MCF 10A (cell line): Measurements from ENCODE around the gene NKD1. TPM values are rescaled to one million over a fixed set of nuclear protein-coding genes. Genes with fewer than 3 reads are reported as not detected.

Experiments used
- BruUV-seq: library from RNA; stranded (reverse); fragments of 400-500 nt; replicated peaks from 2 replicates; lab custom pipeline; 2021; lab: Mats Ljungman, UMichigan
- CTCF ChIA-PET: fragments of 300-600 bp; sonication (Branson Sonifier 250); formaldehyde crosslinking; extraction: SDS; loops from one replicate; lab custom pipeline; 2021; ENCODE audit warnings: antibody characterized with exemption, inconsistent platforms; lab: Yijun Ruan, JAX
- POLR2A ChIA-PET: fragments of 300-600, 350-650 bp; sonication (Branson Sonifier 250); formaldehyde crosslinking; extraction: SDS; loops from one replicate; lab custom pipeline; 2020; ENCODE audit warnings: antibody characterized with exemption, inconsistent platforms; lab: Yijun Ruan, JAX
- DNase-seq: peaks from one replicate; pipeline ENCODE4 v3.0.0-alpha.2; 2018; ENCODE audit not compliant: unreplicated experiment
- H3K27ac Mint-ChIP-seq: one replicate; pipeline ENCODE4 v1.8.0; 2022; ENCODE audit warnings: mild to moderate bottlenecking, low read depth, mixed read lengths; ENCODE audit not compliant: unreplicated experiment
- H3K27me3 Mint-ChIP-seq: one replicate; pipeline ENCODE4 v1.8.0; 2022; ENCODE audit warnings: mixed read lengths; ENCODE audit not compliant: insufficient read depth, unreplicated experiment
- H3K36me3 Mint-ChIP-seq: one replicate; pipeline ENCODE4 v1.8.0; 2022; ENCODE audit warnings: mild to moderate bottlenecking, moderate library complexity, mixed read lengths; ENCODE audit not compliant: insufficient read depth, unreplicated experiment
- H3K4me1 Mint-ChIP-seq: one replicate; pipeline ENCODE4 v1.8.0; 2022; ENCODE audit warnings: mixed read lengths; ENCODE audit not compliant: insufficient read depth, unreplicated experiment
- H3K4me3 Mint-ChIP-seq: one replicate; pipeline ENCODE4 v1.8.0; 2022; ENCODE audit warnings: mild to moderate bottlenecking, moderate library complexity, mixed read lengths; ENCODE audit not compliant: unreplicated experiment
- H3K9me3 Mint-ChIP-seq: one replicate; pipeline ENCODE4 v1.8.0; 2022; ENCODE audit warnings: mixed read lengths; ENCODE audit not compliant: unreplicated experiment
- intact Hi-C: fragments of 100-400 bp; cut with micrococcal nuclease; formaldehyde crosslinking; loops from 2 replicates; pipeline ENCODE4 v1.14.1; 2022
- total RNA-seq: library from RNA; stranded (reverse); gene quantifications from 2 replicates; pipeline ENCODE4 v1.2.3, GENCODE V29; 2022
- TF ChIP-seq, protein P1 (sequence below): fragments of 200-600 bp; IDR thresholded peaks from one replicate; pipeline ENCODE4 v1.8.0; 2022; ENCODE audit warnings: antibody characterized with exemption, mild to moderate bottlenecking; ENCODE audit not compliant: unreplicated experiment

The NKD1 gene
- total RNA-seq, 1 experiment from 2014 or later, result 0.07 TPM

DNA sequence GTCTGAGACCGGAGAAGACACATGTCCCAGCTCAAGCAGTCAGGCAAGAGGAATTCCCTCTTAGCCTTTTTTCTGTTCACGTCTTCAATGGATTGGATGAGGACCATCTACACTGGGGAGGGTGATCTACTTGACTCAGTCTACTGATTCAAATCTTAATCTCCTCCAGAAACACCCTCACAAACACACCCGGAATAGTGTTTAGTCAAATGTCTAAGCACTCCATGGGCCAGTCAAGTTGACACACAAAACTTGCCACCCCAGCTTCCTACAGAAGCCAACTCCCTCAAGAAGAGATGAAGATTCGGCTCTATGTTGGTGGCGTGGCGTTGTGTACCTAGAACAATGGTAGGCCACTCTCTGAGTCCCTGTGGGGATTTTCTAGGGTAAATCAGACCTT, 22.5 kb upstream of the NKD1 start:
- ChIA-PET CTCF (no interaction called here), POLR2A (no interaction called here)
- intact Hi-C loops, result no loop called here
- TF ChIP-seq, protein P1, sequence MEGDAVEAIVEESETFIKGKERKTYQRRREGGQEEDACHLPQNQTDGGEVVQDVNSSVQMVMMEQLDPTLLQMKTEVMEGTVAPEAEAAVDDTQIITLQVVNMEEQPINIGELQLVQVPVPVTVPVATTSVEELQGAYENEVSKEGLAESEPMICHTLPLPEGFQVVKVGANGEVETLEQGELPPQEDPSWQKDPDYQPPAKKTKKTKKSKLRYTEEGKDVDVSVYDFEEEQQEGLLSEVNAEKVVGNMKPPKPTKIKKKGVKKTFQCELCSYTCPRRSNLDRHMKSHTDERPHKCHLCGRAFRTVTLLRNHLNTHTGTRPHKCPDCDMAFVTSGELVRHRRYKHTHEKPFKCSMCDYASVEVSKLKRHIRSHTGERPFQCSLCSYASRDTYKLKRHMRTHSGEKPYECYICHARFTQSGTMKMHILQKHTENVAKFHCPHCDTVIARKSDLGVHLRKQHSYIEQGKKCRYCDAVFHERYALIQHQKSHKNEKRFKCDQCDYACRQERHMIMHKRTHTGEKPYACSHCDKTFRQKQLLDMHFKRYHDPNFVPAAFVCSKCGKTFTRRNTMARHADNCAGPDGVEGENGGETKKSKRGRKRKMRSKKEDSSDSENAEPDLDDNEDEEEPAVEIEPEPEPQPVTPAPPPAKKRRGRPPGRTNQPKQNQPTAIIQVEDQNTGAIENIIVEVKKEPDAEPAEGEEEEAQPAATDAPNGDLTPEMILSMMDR, result no peak
- DNase-seq, result no peak
- H3K27me3 Mint-ChIP-seq, result no peaks in the 10 kb centered on the region
- peaks cover 6% of the 10 kb centered on the region for H3K4me1 Mint-ChIP-seq
- peaks cover 8% of the 10 kb centered on the region for H3K9me3 Mint-ChIP-seq
- no peak overlapping the region for H3K27ac Mint-ChIP-seq
- BruUV-seq, result no TSS peak
- H3K36me3 Mint-ChIP-seq, result no peaks in the 10 kb centered on the region
- no peak overlapping the region for H3K4me3 Mint-ChIP-seq

DNA sequence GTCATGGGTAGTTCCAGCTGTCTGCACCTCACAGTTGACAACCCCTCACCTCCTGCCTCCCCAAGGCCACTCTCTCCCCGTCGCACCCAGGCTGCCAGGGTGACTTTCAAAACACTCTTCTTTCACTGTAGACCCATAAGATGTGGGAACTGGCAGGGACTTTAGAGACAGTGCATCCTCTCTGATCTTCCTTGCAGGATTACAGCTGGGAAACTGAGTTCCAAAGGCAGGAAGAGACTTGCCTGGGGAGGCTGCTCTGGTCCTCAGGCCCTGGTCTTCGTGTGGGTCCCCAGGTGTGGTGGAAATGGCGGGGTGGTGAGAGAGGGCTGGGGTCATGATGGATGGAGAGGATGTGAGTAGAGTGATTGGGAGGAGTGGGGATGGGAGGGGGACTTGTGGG, 21.9 kb upstream of the NKD1 start:
- no TSS peak for BruUV-seq
- Mint-ChIP-seq H3K9me3 (peaks cover 8% of the 10 kb centered on the region), H3K4me1 (peaks cover 11% of the 10 kb centered on the region), H3K36me3 (no peaks in the 10 kb centered on the region), H3K4me3 (no peak overlapping the region), H3K27me3 (no peaks in the 10 kb centered on the region), H3K27ac (no peak overlapping the region)
- CTCF ChIA-PET, result interaction anchor here (1.0 kb wide), 1 partner anchor 35 kb away, joined by 4 read pairs; no protein-coding TSS in a partner anchor
- POLR2A ChIA-PET, result no interaction called here
- DNase-seq, result no peak
- TF ChIP-seq, protein P1, result no peak
- intact Hi-C loops, result no loop called here

DNA sequence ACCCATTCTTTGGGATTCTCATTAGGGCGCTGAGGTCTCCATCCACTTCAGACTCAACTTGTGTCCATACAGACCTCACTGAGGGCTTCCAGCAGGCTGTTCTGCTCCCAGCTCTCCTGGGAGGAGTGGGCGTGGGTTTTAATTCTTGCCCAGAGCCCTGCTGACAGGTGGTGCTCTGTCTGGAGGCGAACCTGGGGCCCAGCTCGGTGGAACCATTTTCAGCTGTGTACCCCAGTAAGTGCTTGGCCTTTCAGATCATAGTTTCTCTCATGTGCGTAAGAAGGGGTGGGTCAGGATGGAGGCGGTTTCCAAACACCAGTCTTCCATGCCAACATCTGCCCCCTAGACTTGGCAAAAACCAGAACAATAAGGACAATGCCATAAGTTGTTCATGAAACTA, 21.4 kb upstream of the NKD1 start:
- CTCF ChIA-PET, result interaction anchor here (1.0 kb wide), 1 partner anchor 34 kb away, joined by 4 read pairs; no protein-coding TSS in a partner anchor

DNA sequence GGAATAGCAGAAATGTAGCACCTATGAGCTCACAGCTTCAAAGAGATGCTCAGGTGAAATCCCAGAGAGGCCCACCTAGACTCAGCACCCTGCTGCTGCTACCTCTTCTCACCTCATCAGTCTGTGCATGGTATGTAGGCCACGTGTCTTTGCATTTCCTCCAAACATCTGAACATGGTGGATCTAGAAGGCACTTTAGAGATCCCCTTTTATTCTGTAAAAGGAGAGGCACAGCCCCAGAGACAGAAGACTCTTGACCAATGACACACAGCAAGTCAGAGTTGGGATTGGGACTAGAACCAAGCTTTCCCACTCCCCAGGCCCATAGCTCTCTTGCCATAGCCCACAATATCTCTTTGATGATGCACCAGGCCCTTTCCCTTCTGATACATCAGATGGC, 19.4 kb upstream of the NKD1 start:
- Mint-ChIP-seq H3K4me3 (no peak overlapping the region), H3K9me3 (peaks cover 8% of the 10 kb centered on the region), H3K36me3 (no peaks in the 10 kb centered on the region), H3K27me3 (no peaks in the 10 kb centered on the region), H3K27ac (no peak overlapping the region), H3K4me1 (peaks cover 14% of the 10 kb centered on the region)
- ChIA-PET POLR2A (interaction anchor here (0.5 kb wide), 1 partner anchor 117 kb away, joined by 3 read pairs; no protein-coding TSS in a partner anchor), CTCF (interaction anchor here (0.6 to 1.0 kb wide), 2 partner anchors 128 to 276 kb away, joined by 3 read pairs; no protein-coding TSS in a partner anchor)
- BruUV-seq, result no TSS peak
- TF ChIP-seq, protein P1, result no peak
- no peak for DNase-seq
- intact Hi-C loops, result no loop called here

More for the DNA sequence above, 21.4 kb upstream of the NKD1 start:
- POLR2A ChIA-PET, result no interaction called here
- BruUV-seq, result no TSS peak
- Mint-ChIP-seq H3K4me1 (peaks cover 14% of the 10 kb centered on the region), H3K27me3 (no peaks in the 10 kb centered on the region), H3K9me3 (peaks cover 8% of the 10 kb centered on the region), H3K4me3 (no peak overlapping the region), H3K36me3 (no peaks in the 10 kb centered on the region), H3K27ac (no peak overlapping the region)
- TF ChIP-seq, protein P1, result no peak
- DNase-seq, result no peak
- intact Hi-C loops, result no loop called here
